ENCODE results near the gene OCIAD2. TPM values are rescaled to one million over a fixed set of nuclear protein-coding genes. Genes with fewer than 3 reads are reported as not detected.
"Not testable (repeated sequence)": the region's sequence is repeated elsewhere in the genome, so short reads cannot be mapped to it uniquely, and the experiment has no call there.

Gene OCIAD2
- total RNA-seq: 66.7 and 239 TPM in 2 replicates

GRCh38 chr4:48906206-48907173, at the start of gene OCIAD2:
Gene OCIAD2 (minus strand): TSS chr4:48906774. CDS start chr4:48904549, 2,225 bp downstream.
- DNase-seq (ENCODE audit: low read depth): peak; percentile 56

- peak; percentile 46 for DNase-seq (ENCODE audit: low read depth)
Measured at GRCh38 chr4:48954314-48954713, 47.7 kb upstream of the OCIAD2 start.

GRCh38 chr4:48949518-48950219, 43.1 kb upstream of the OCIAD2 start:
- DNase-seq (ENCODE audit: low read depth): peak; percentile 70

DNA sequence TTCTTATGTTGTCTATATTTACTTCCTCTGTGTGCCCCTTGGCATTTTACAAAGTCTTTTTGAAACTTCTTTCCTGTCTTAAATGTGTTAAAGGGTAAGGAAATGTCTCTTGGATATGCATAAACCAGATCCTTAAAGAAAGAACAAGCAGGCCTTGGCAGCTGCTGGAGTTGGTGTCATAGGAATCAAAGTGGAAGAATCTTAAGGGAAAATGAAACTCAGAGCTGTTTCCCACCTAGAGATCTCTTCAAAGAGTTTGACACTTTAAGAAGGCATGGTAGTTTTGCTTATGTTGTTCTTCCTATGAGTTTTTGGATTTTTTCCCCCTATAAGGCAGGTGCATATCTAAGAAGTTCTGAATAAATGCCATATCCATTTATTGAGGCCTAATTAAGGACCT, 42.5 kb upstream of the OCIAD2 start:
- DNase-seq (ENCODE audit: low read depth): peak; percentile 9

DNA sequence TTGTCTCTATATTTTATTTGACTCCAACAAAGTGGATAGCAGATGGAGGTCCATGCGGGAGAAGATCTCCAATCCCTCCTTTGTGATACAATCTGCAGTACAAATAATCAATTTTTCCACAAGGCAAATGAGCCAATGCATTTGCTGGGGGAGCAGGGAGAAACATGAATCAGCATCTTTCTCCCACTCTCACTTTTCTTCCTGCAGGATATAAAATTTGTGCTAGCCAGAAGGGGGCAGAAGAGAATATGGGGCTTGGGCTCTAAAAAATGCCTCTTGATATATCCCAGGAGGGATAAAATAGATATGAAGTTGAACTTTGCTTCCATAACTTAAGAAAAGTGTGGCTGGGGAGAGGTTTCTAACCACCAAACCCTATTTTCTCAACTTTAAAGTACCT, 41.2 kb upstream of the OCIAD2 start:
- no peak for DNase-seq (ENCODE audit: low read depth)

- DNase-seq (ENCODE audit: low read depth): no peak
Measured at GRCh38 chr4:48945981-48946380, 39.4 kb upstream of the OCIAD2 start.

- no peak for DNase-seq (ENCODE audit: low read depth)
Measured at GRCh38 chr4:48944756-48945241, 38.2 kb upstream of the OCIAD2 start.

- DNase-seq (ENCODE audit: low read depth): peak; percentile 75
Measured at GRCh38 chr4:48944252-48944651, 37.7 kb upstream of the OCIAD2 start.

DNA sequence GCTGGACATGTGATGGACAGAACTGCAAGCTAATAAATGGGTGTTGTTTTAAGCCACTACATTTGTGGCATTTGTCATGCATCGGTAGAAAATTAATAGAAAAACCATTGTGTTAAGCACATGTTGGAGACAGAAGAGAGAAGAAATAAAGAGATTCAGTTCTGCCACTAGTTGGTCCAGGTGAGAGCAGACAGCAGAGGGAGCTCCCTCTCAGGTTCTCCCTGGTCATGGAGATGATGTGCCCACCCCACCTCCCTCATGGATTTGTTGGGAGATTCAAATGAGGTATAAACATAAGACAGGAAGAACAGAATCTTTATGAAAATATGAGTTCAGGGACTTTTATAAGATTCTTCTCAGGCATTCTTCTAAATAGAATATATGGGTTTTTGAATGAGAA, 36.8 kb upstream of the OCIAD2 start:
- peak; percentile 35 for DNase-seq (ENCODE audit: low read depth)

GRCh38 chr4:48939785-48940184, 33.2 kb upstream of the OCIAD2 start:
- peak; percentile 92 for DNase-seq (ENCODE audit: low read depth)

DNA sequence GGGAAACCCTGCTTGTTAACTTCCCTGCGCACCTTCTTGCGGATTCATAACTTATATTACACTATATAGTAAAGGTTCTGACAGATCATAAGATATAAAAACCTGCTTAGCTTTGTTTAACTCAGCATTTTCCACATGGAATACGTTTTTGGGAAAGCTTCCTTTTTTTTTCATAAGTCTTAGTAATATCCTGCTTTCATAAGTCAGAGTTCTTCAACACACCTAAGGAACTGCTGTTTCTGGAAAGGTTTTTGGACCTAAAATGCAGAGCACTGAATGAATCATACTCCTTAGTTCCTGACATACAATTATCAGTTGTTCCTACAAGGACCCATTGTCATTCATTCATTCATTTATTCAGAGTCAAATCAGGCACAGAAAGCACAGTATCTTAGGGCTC, 32.3 kb upstream of the OCIAD2 start:
- no peak for DNase-seq (ENCODE audit: low read depth)

GRCh38 chr4:48937033-48937432, 30.5 kb upstream of the OCIAD2 start:
- DNase-seq (ENCODE audit: low read depth): no peak

DNA sequence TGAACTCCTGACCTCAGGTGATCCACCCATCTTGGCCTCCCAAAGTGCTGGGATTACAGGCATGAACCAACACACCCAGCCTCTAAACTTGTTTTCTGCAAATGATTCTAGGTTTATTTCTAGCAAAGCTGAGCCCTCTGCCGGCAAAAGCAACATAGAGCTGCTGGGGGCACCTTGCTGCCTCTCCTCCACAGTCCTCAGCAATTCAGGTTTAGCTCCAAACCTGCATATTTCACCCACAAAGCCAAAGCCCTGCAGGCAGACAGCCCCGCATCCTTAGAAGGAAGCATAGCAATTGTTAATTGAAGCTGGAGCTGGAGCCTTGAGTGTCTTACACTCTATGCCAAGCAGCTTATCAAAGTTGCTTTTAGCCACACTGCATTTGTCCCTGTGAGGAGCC, 24.9 kb upstream of the OCIAD2 start:
- DNase-seq (ENCODE audit: low read depth): no peak

GRCh38 chr4:48930654-48931053, 24.1 kb upstream of the OCIAD2 start:
- no peak for DNase-seq (ENCODE audit: low read depth)

DNA sequence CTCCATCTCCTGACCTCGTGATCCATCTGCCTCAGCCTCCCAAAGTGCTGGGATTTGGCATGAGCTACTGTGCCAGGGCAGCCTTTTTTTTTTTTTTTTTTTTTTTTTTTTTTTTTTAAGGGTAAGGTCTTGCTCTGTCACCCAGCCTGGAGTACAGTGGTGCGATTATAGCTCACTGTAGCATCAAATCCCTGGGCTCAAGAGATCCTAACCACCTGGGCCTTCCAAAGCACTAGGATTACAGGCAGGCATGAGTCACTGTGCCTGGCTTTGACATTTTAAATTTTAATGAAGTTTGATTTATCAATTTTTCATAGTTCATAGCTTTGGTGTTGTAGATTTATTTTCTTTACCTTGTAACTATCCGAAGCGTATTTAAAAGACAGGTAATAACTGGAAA, 17.8 kb upstream of the OCIAD2 start:
- no peak for DNase-seq (ENCODE audit: low read depth)

GRCh38 chr4:48923065-48923464, 16.5 kb upstream of the OCIAD2 start:
- not testable (repeated sequence) for DNase-seq (ENCODE audit: low read depth)

- no peak for DNase-seq (ENCODE audit: low read depth)
Measured at GRCh38 chr4:48914311-48914710, 7.7 kb upstream of the OCIAD2 start.

GRCh38 chr4:48913346-48913745, 6.8 kb upstream of the OCIAD2 start:
- peak; percentile 97 for DNase-seq (ENCODE audit: low read depth)

DNA sequence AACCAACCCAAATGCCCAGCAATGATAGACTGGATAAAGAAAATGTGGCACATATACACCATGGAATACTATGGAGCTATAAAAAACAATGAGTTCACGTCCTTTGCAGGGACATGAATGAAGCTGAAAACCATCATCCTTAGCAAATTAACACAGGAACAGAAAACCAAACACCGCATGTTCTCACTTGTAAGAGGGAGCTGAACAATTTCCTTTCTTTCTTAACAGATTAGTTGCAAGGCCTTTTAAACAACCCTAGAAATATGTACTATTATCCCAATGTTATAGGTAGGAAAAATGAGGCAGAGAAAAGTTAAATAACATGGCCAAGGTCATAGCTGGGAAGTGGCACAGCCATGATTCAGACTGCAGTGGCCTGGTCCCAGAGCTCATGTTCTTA, 5.8 kb upstream of the OCIAD2 start:
- no peak for DNase-seq (ENCODE audit: low read depth)

GRCh38 chr4:48910511-48910910, 3.9 kb upstream of the OCIAD2 start:
- DNase-seq (ENCODE audit: low read depth): peak; percentile 26

GRCh38 chr4:48909697-48910096, 3.1 kb upstream of the OCIAD2 start:
- peak; percentile 99 for DNase-seq (ENCODE audit: low read depth)

DNA sequence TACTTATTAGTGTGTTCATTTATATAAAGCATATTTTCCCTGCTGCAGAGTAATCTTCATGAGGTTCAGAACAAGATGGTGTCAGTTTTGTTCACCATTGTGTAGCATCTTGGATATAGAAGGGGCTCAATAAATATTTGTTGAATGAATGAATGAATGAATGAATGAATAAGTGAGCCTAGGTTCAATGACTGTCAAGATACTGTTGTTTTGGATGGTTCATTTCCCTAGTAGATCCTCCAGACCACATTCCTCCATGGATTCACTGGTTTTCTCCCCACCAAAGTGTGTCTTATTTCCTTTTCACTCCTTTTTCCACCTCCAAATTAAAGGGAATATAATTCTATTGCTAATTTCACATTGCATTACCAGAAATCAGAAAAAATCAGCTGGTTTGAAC, 2.1 kb upstream of the OCIAD2 start:
- no peak for DNase-seq (ENCODE audit: low read depth)

All from renal cortical epithelial cell (primary cell).